ENCODE results near the gene ELOA.

DNA sequence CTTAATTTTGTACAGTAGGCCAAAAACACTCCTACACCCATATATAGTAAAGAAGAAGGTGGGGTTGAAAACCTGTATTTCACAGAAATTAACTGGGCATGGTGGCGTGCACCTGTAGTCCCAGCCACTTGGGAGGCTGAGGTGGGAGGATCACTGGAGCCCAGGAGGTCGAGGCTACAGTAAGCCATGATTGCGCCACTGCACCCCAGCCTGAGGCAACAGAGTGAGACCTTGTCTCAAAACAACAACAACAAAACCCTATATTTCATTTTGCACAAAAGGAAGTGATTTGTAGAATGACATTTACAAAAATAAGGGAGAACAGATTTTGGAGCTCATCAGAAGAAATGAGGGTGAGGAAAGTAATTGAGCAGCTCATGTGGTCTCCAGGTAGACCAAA, 45.4 kb downstream of the ELOA start:
- TF ChIP-seq, protein P1, sequence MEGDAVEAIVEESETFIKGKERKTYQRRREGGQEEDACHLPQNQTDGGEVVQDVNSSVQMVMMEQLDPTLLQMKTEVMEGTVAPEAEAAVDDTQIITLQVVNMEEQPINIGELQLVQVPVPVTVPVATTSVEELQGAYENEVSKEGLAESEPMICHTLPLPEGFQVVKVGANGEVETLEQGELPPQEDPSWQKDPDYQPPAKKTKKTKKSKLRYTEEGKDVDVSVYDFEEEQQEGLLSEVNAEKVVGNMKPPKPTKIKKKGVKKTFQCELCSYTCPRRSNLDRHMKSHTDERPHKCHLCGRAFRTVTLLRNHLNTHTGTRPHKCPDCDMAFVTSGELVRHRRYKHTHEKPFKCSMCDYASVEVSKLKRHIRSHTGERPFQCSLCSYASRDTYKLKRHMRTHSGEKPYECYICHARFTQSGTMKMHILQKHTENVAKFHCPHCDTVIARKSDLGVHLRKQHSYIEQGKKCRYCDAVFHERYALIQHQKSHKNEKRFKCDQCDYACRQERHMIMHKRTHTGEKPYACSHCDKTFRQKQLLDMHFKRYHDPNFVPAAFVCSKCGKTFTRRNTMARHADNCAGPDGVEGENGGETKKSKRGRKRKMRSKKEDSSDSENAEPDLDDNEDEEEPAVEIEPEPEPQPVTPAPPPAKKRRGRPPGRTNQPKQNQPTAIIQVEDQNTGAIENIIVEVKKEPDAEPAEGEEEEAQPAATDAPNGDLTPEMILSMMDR (IDR thresholded peaks at IDR 0.05; ENCODE audit: insufficient read depth, low read length, poor library complexity, severe bottlenecking), result no peak
- no peak for TF ChIP-seq EZH2phosphoT487 (conservative IDR thresholded peaks at IDR 0.05; ENCODE audit: low read length)
